Neuronal stem cell (in vitro differentiated cells): ENCODE results near the gene TLR3.

Experiments used
- DNase-seq: peaks from one replicate; pipeline ENCODE4 v3.0.0-alpha.2; 2013; ENCODE audit warnings: low spot score
- H2AFZ ChIP-seq: one replicate; pipeline ENCODE4 v1.6.1; 2013; ENCODE audit warnings: mild to moderate bottlenecking, low read length, inconsistent platforms
- H2AK5ac ChIP-seq: 2 replicates; pipeline ENCODE4 v1.6.1; 2013; ENCODE audit warnings: low read depth, mild to moderate bottlenecking, inconsistent platforms, low read length, moderate library complexity, mixed read lengths
- H2BK120ac ChIP-seq: 2 replicates; pipeline ENCODE4 v1.6.1; 2013; ENCODE audit warnings: low read depth, mild to moderate bottlenecking, inconsistent platforms, low read length, moderate library complexity, mixed read lengths
- H2BK12ac ChIP-seq: one replicate; pipeline ENCODE4 v1.6.1; 2013; ENCODE audit warnings: low read length, inconsistent platforms
- H2BK15ac ChIP-seq: 2 replicates; pipeline ENCODE4 v1.6.1; 2013; ENCODE audit warnings: mild to moderate bottlenecking, low read length, inconsistent platforms, mixed read lengths
- H2BK5ac ChIP-seq: one replicate; pipeline ENCODE4 v1.6.1; 2013; ENCODE audit warnings: inconsistent platforms, mild to moderate bottlenecking, low read length, moderate library complexity
- H3K14ac ChIP-seq: one replicate; pipeline ENCODE4 v1.6.1; 2013; ENCODE audit warnings: low read length, inconsistent platforms
- H3K18ac ChIP-seq: 2 replicates; pipeline ENCODE4 v1.6.1; 2013; ENCODE audit warnings: low read length, inconsistent platforms
- H3K23ac ChIP-seq: 2 replicates; pipeline ENCODE4 v1.6.1; 2013; ENCODE audit warnings: low read depth, mild to moderate bottlenecking, mixed read lengths, low read length, inconsistent platforms; ENCODE audit not compliant: poor library complexity
- H3K27ac ChIP-seq: replicated peaks from 3 replicates; pipeline ENCODE4 v1.5.1; 2013; ENCODE audit warnings: low read length, inconsistent platforms
- H3K27me3 ChIP-seq, 3 experiments: 2 replicates each; pipeline ENCODE4 v1.6.1; 2013; ENCODE audit warnings: low read length in 3 of 3, mild to moderate bottlenecking in 2 of 3, inconsistent platforms in 1 of 3, low read depth in 1 of 3, mixed read lengths in 1 of 3, moderate library complexity in 1 of 3; ENCODE audit not compliant: control insufficient read depth in 3 of 3, insufficient read depth in 3 of 3
- H3K36me3 ChIP-seq, 2 donors: replicated peaks in 1 of 2; 2 replicates each; pipeline ENCODE4 v1.6.1; 2013; ENCODE audit warnings: low read length in 2 of 2; ENCODE audit not compliant: control insufficient read depth in 2 of 2, insufficient read depth in 2 of 2
- H3K4ac ChIP-seq: 2 replicates; pipeline ENCODE4 v1.6.1; 2013; ENCODE audit warnings: inconsistent platforms, mild to moderate bottlenecking, low read length, moderate library complexity
- H3K4me1 ChIP-seq, 2 donors: 1 replicate in 1 of 2; 2 replicates in 1 of 2; pipeline ENCODE4 v1.6.1; 2013; ENCODE audit warnings: low read length in 2 of 2, low read depth in 1 of 2; ENCODE audit not compliant: control insufficient read depth in 2 of 2, insufficient read depth in 1 of 2
- H3K4me2 ChIP-seq: one replicate; pipeline ENCODE4 v1.6.1; 2013; ENCODE audit warnings: mild to moderate bottlenecking, low read length, inconsistent platforms; ENCODE audit not compliant: insufficient read depth, poor library complexity, severe bottlenecking
- H3K4me3 ChIP-seq, 2 donors: 2 replicates each; pipeline ENCODE4 v1.5.1; 2013; ENCODE audit warnings: low read length in 2 of 2, mild to moderate bottlenecking in 2 of 2, inconsistent platforms in 1 of 2, moderate library complexity in 1 of 2
- H3K79me1 ChIP-seq: one replicate; pipeline ENCODE4 v1.6.1; 2013; ENCODE audit warnings: low read depth, mild to moderate bottlenecking, inconsistent platforms, low read length, moderate library complexity
- H3K9ac ChIP-seq: one replicate; pipeline ENCODE4 v1.6.1; 2013; ENCODE audit warnings: mild to moderate bottlenecking, low read depth, low read length, inconsistent platforms; ENCODE audit not compliant: poor library complexity
- H3K9me3 ChIP-seq, 2 donors: replicated peaks in 1 of 2; 2 replicates each; pipeline versions ENCODE3 to v1.6.1; 2013; ENCODE audit warnings: low read length in 2 of 2, mild to moderate bottlenecking in 2 of 2, inconsistent platforms in 1 of 2, low read depth in 1 of 2, mixed read lengths in 1 of 2, moderate library complexity in 1 of 2; ENCODE audit not compliant: control insufficient read depth in 2 of 2, insufficient read depth in 1 of 2
- H4K8ac ChIP-seq: one replicate; pipeline ENCODE4 v1.6.1; 2013; ENCODE audit warnings: low read depth, mild to moderate bottlenecking, inconsistent platforms, low read length, moderate library complexity
- H4K91ac ChIP-seq: one replicate; pipeline ENCODE4 v1.6.1; 2013; ENCODE audit warnings: low read length, low read depth, mild to moderate bottlenecking, inconsistent platforms; ENCODE audit not compliant: poor library complexity
- WGBS, 2 donors: extraction: QIAGEN DNeasy Blood & Tissue Kit; methylation state at CpG; one replicate each; pipeline ENCODE4 v1.1.7; 2013; ENCODE audit warnings: missing lambda C conversion rate in 2 of 2, mixed read lengths in 1 of 2; ENCODE audit not compliant: insufficient read length in 2 of 2, insufficient replicate concordance in 1 of 2; ENCODE audit errors: extremely low coverage in 2 of 2; 5-methylcytosine and 5-hydroxymethylcytosine counted together

The TLR3 gene

DNA sequence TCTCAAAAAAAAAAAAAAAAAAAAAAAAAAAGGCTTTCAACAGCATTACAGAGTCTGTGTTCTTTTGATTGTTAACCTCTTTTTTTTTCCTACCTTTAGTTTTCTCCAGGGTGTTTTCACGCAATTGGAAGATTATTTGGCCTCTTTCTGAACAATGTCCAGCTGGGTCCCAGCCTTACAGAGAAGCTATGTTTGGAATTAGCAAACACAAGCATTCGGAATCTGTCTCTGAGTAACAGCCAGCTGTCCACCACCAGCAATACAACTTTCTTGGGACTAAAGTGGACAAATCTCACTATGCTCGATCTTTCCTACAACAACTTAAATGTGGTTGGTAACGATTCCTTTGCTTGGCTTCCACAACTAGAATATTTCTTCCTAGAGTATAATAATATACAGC lies 13.3 kb downstream of the TLR3 start:
- H4K91ac ChIP-seq: no peak overlapping the region
- H2BK12ac ChIP-seq: no peak overlapping the region
- H2BK120ac ChIP-seq: no peak overlapping the region
- no peak overlapping the region for H3K4me3 ChIP-seq
- H3K9ac ChIP-seq: no peak overlapping the region
- H3K14ac ChIP-seq: no peak overlapping the region
- H3K79me1 ChIP-seq: no peaks in the 10 kb centered on the region
- no peak overlapping the region for H3K4ac ChIP-seq
- no peak overlapping the region for H2BK15ac ChIP-seq
- no peak overlapping the region for H3K4me2 ChIP-seq
- no peaks in the 10 kb centered on the region for H3K9me3 ChIP-seq
- H3K27me3 ChIP-seq: no peaks in the 10 kb centered on the region
- no peak overlapping the region for H3K18ac ChIP-seq
- no peak for DNase-seq
- no peak overlapping the region for H3K23ac ChIP-seq
- peaks cover 10 to 12% of the 10 kb centered on the region in 2 donors for H3K4me1 ChIP-seq
- no peak overlapping the region for H2AFZ ChIP-seq
- WGBS, 2 donors: no CpG with 5 or more reads among the region's 4 CpGs
- H4K8ac ChIP-seq: no peak overlapping the region
- no peak overlapping the region for H2BK5ac ChIP-seq
- no peaks in the 10 kb centered on the region for H3K36me3 ChIP-seq
- no peak overlapping the region for H3K27ac ChIP-seq
- no peak overlapping the region for H2AK5ac ChIP-seq

GRCh38 chr4:186088523-186088922 lies 19.6 kb downstream of the TLR3 start:
- Histone ChIP-seq H4K8ac (no peak overlapping the region), H3K14ac (no peak overlapping the region), H3K9me3 (no peaks in the 10 kb centered on the region), H3K79me1 (no peaks in the 10 kb centered on the region), H2BK12ac (no peak overlapping the region), H3K4me2 (no peak overlapping the region), H2BK15ac (no peak overlapping the region), H2BK120ac (no peak overlapping the region), H4K91ac (no peak overlapping the region), H3K23ac (no peak overlapping the region), H2BK5ac (no peak overlapping the region), H2AK5ac (no peak overlapping the region), H3K4me3 (no peak overlapping the region), H3K18ac (no peak overlapping the region), H3K4me1 (no peaks in the 10 kb centered on the region), H3K36me3 (no peaks in the 10 kb centered on the region), H2AFZ (no peak overlapping the region), H3K4ac (no peak overlapping the region), H3K9ac (no peak overlapping the region), H3K27ac (no peak overlapping the region), H3K27me3 (peaks cover 0 to 5% (median 0%) of the 10 kb centered on the region in 3 experiments)
- no peak for DNase-seq

- no CpG with 5 or more reads among the region's 17 CpGs for whole genome bisulfite sequencing, 2 donors
- Histone ChIP-seq H2AK5ac (no peak overlapping the region), H4K91ac (no peak overlapping the region), H2BK5ac (no peak overlapping the region), H3K23ac (no peak overlapping the region), H3K4ac (no peak overlapping the region), H3K4me1 (peaks cover 0 to 2% of the 10 kb centered on the region in 2 donors), H2BK12ac (no peak overlapping the region), H3K36me3 (no peaks in the 10 kb centered on the region), H2AFZ (no peak overlapping the region), H3K79me1 (no peaks in the 10 kb centered on the region), H3K14ac (no peak overlapping the region), H3K9ac (no peak overlapping the region), H3K4me3 (no peak overlapping the region), H4K8ac (no peak overlapping the region), H3K27me3 (peaks cover 0 to 14% (median 0%) of the 10 kb centered on the region in 3 experiments), H3K4me2 (no peak overlapping the region), H2BK120ac (no peak overlapping the region), H3K27ac (no peak overlapping the region), H3K18ac (no peak overlapping the region), H3K9me3 (no peaks in the 10 kb centered on the region), H2BK15ac (no peak overlapping the region)
- no peak for DNase-seq
These were observed 23.3 kb downstream of the TLR3 start for GRCh38 chr4:186092296-186092695.

DNA sequence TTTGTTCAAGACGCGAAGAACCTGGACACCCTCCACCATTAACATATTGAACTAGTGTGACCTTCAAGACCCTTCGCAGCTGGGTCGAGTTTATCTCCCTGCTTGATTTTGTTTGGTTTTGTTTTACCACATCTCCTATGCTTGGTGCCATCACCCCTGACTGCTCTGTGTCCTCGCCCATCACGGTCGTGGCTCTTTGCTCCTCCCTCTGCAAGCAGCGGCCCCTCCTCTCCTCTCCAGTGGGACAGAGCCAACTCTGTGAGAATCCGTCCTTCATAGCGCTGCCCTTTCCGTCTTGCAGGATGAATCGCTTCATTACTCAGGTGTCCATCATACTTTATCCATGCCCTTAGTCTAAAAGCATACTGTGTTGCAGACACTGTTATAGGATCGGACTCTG lies 26.4 kb downstream of the TLR3 start:
- Histone ChIP-seq H3K14ac (no peak overlapping the region), H3K23ac (no peak overlapping the region), H2BK120ac (no peak overlapping the region), H3K9ac (no peak overlapping the region), H4K91ac (no peak overlapping the region), H2BK12ac (no peak overlapping the region), H3K27me3 (peaks cover 0 to 19% (median 0%) of the 10 kb centered on the region in 3 experiments), H2AK5ac (no peak overlapping the region), H3K18ac (no peak overlapping the region), H3K4me2 (no peak overlapping the region), H3K27ac (no peak overlapping the region), H3K4ac (no peak overlapping the region), H2AFZ (no peak overlapping the region), H2BK5ac (no peak overlapping the region), H3K79me1 (no peaks in the 10 kb centered on the region), H4K8ac (no peak overlapping the region), H3K9me3 (no peaks in the 10 kb centered on the region), H3K4me3 (no peak overlapping the region), H3K4me1 (peaks cover 0 to 2% of the 10 kb centered on the region in 2 donors), H3K36me3 (no peaks in the 10 kb centered on the region), H2BK15ac (no peak overlapping the region)
- no peak for DNase-seq
- no CpG with 5 or more reads among the region's 13 CpGs for WGBS, 2 donors
